IMR-90 (cell line): ENCODE results near the gene TRIM66. TPM values are rescaled to one million over a fixed set of nuclear protein-coding genes. Genes with fewer than 3 reads are reported as not detected.

Source experiments
- ATAC-seq: fragments of 200-7000 bp; cut with Tn5 transposase; 2 replicates; pipeline ENCODE4 v1.9.1; 2020; ENCODE audit warnings: low read depth, mild to moderate bottlenecking, moderate library complexity
- BruUV-seq: library from RNA; stranded (reverse); fragments of 400-500 nt; replicated peaks from 2 replicates; lab custom pipeline; 2021; lab: Mats Ljungman, UMichigan
- CTCF ChIA-PET: fragments of 300-600 bp; formaldehyde crosslinking; extraction: SDS; loops from one replicate; lab custom pipeline; 2021; ENCODE audit warnings: antibody characterized with exemption; lab: Yijun Ruan, JAX
- POLR2A ChIA-PET: fragments of 300-600 bp; sonication (Branson Sonifier 250); formaldehyde crosslinking; loops from one replicate; lab custom pipeline; 2022; ENCODE audit warnings: antibody characterized with exemption; ENCODE audit not compliant: unreplicated experiment; lab: Charles Lee
- DNase-seq: peaks from one replicate; pipeline ENCODE4 v3.0.0; 2013
- H2AFZ ChIP-seq: replicated peaks from 2 replicates; pipeline ENCODE3; 2013; ENCODE audit warnings: low read length, mild to moderate bottlenecking; ENCODE audit not compliant: poor library complexity
- H2AK5ac ChIP-seq: 2 replicates; pipeline ENCODE4 v1.6.1; 2013; ENCODE audit warnings: low read depth, low read length, inconsistent platforms
- H2AK9ac ChIP-seq: replicated peaks from 2 replicates; pipeline ENCODE3; 2013; ENCODE audit warnings: mild to moderate bottlenecking, low read depth, low read length, moderate library complexity; ENCODE audit not compliant: poor library complexity
- H2BK120ac ChIP-seq: 2 replicates; pipeline ENCODE4 v1.6.1; 2013; ENCODE audit warnings: low read depth, low read length, inconsistent platforms
- H2BK15ac ChIP-seq: 3 replicates; pipeline ENCODE4 v1.6.1; 2013; ENCODE audit warnings: low read depth, low read length, inconsistent platforms
- H2BK20ac ChIP-seq: 2 replicates; pipeline ENCODE4 v1.6.1; 2013; ENCODE audit warnings: low read depth, mild to moderate bottlenecking, inconsistent platforms, low read length, moderate library complexity
- H2BK5ac ChIP-seq: 2 replicates; pipeline ENCODE4 v1.6.1; 2013; ENCODE audit warnings: mild to moderate bottlenecking, low read depth, low read length, inconsistent platforms; ENCODE audit not compliant: poor library complexity, severe bottlenecking
- H3K14ac ChIP-seq: replicated peaks from 2 replicates; pipeline ENCODE4 v1.6.1; 2013; ENCODE audit warnings: low read depth, low read length, inconsistent platforms
- H3K18ac ChIP-seq: 2 replicates; pipeline ENCODE4 v1.6.1; 2013; ENCODE audit warnings: low read depth, low read length, control low read depth
- H3K23ac ChIP-seq: 2 replicates; pipeline ENCODE4 v1.6.1; 2013; ENCODE audit warnings: low read depth, low read length, inconsistent platforms
- H3K27ac ChIP-seq: 2 replicates; pipeline ENCODE4 v1.5.1; 2013; ENCODE audit warnings: mild to moderate bottlenecking, control low read depth, low read length; ENCODE audit not compliant: insufficient read depth
- H3K27me3 ChIP-seq: 2 replicates; pipeline ENCODE4 v1.6.1; 2013; ENCODE audit warnings: low read length; ENCODE audit not compliant: control insufficient read depth, insufficient read depth
- H3K36me3 ChIP-seq: 2 replicates; pipeline ENCODE4 v1.6.1; 2013; ENCODE audit warnings: low read length, mixed read lengths; ENCODE audit not compliant: control insufficient read depth, insufficient read depth
- H3K4ac ChIP-seq: 2 replicates; pipeline ENCODE4 v1.6.1; 2013; ENCODE audit warnings: low read depth, low read length, inconsistent platforms
- H3K4me1 ChIP-seq: 2 replicates; pipeline ENCODE4 v1.6.1; 2013; ENCODE audit warnings: low read length, mixed read lengths; ENCODE audit not compliant: control insufficient read depth, insufficient read depth
- H3K4me2 ChIP-seq: 2 replicates; pipeline ENCODE4 v1.6.1; 2013; ENCODE audit warnings: low read depth, mild to moderate bottlenecking, control low read depth, low read length, moderate library complexity
- H3K4me3 ChIP-seq: 2 replicates; pipeline ENCODE4 v1.5.1; 2013; ENCODE audit warnings: low read depth, mild to moderate bottlenecking, control low read depth, low read length, moderate library complexity; ENCODE audit not compliant: insufficient read depth
- H3K56ac ChIP-seq: 2 replicates; pipeline ENCODE4 v1.6.1; 2013; ENCODE audit warnings: low read length, inconsistent platforms; ENCODE audit not compliant: insufficient read depth; ENCODE audit errors: extremely low read depth
- H3K79me1 ChIP-seq, 2 experiments: 2 replicates each; pipeline ENCODE4 v1.6.1; 2013; ENCODE audit warnings: low read length in 2 of 2, inconsistent platforms in 1 of 2, low read depth in 1 of 2
- H3K9ac ChIP-seq: 2 replicates; pipeline ENCODE4 v1.6.1; 2013; ENCODE audit warnings: low read depth, low read length, control low read depth
- H3K9me1 ChIP-seq: 2 replicates; pipeline ENCODE4 v1.6.1; 2013; ENCODE audit warnings: low read length, inconsistent platforms; ENCODE audit not compliant: insufficient read depth
- H3K9me3 ChIP-seq: 2 replicates; pipeline ENCODE4 v1.6.1; 2013; ENCODE audit warnings: low read length; ENCODE audit not compliant: control insufficient read depth, insufficient read depth
- H4K20me1 ChIP-seq: 2 replicates; pipeline ENCODE4 v1.6.1; 2013; ENCODE audit warnings: low read length, inconsistent platforms; ENCODE audit not compliant: insufficient read depth
- H4K5ac ChIP-seq: 2 replicates; pipeline ENCODE4 v1.6.1; 2013; ENCODE audit warnings: mild to moderate bottlenecking, low read depth, low read length, control low read depth
- H4K8ac ChIP-seq, 2 experiments: 2 replicates each; pipeline ENCODE4 v1.6.1; 2013; ENCODE audit warnings: low read depth in 2 of 2, low read length in 2 of 2, control low read depth in 1 of 2, inconsistent platforms in 1 of 2
- H4K91ac ChIP-seq: 2 replicates; pipeline ENCODE4 v1.6.1; 2013; ENCODE audit warnings: low read depth, low read length, inconsistent platforms; ENCODE audit not compliant: insufficient read depth
- BHLHE40 ChIP-seq: fragments of 150-350 bp; IDR thresholded peaks from 2 replicates; pipeline ENCODE4 v1.6.1; 2016; ENCODE audit warnings: mild to moderate bottlenecking, low read depth, low read length
- WGBS, 2 experiments: methylation state at CpG; one replicate each; pipeline versions ENCODE4 v1.1.5 to v1.1.7; 2013; ENCODE audit warnings: missing lambda C conversion rate in 2 of 2; ENCODE audit not compliant: insufficient read length in 1 of 2; ENCODE audit errors: extremely low coverage in 2 of 2; 5-methylcytosine and 5-hydroxymethylcytosine counted together
- dilution Hi-C: fragments of 300-500 bp; cut with HindIII; formaldehyde crosslinking; loops from one replicate; pipeline ENCODE4 v1.14.3; 2018; ENCODE audit warnings: low sequenced_read_pairs; ENCODE audit not compliant: unreplicated experiment
- in situ Hi-C: fragments of 300-500 bp; cut with MboI; formaldehyde crosslinking; loops from 3 replicates; pipeline ENCODE4 v1.14.3; 2019; ENCODE audit warnings: low sequenced_read_pairs, inconsistent platforms, mixed read lengths
- intact Hi-C: fragments of 100-400 bp; cut with micrococcal nuclease; formaldehyde crosslinking; loops from 2 replicates; pipeline ENCODE4 v1.10.0; 2022
- polyA plus RNA-seq, 3 experiments: library from polyadenylated mRNA; depleted of rRNA; stranded (reverse); fragments of >200 nt; gene quantifications; 2 replicates each; pipeline ENCODE4 v1.2.3, GENCODE V29; 2012; ENCODE audit warnings: low replicate concordance in 1 of 3
- total RNA-seq: library from RNA; depleted of rRNA; stranded (reverse); fragments of >200 nt; gene quantifications from 2 replicates; pipeline ENCODE4 v1.2.3, GENCODE V29; 2012

TRIM66 gene
- total and polyA plus RNA-seq, 2 of the 4 experiments (the other 2 are of a cell fraction) = 4.4 to 5.0 TPM

DNA sequence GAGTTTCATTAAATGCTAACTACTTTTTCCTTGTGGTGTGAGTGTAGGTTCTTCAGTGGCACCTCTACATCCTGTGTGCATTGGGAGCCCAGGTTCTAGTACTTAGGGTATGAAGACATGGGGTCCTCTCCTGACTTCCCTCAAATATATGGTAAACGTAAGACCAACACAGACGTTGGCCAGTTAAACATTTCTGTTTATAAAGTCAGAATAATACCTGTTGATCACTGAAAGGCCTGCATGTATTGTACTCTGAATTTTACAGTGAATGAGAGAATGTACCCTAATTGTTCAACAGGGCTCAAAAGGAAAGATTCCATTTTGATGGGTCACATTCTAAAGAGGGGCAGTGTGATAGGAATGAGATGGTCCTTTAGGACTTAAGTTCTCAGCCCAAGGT is 3.4 kb upstream of the TRIM66 start:
- no peak overlapping the region for H3K4me3 ChIP-seq
- H4K8ac ChIP-seq = no peak overlapping the region
- H3K79me1 ChIP-seq = peaks cover 27 to 53% of the 10 kb centered on the region in 2 experiments
- H2BK120ac ChIP-seq = no peak overlapping the region
- TF ChIP-seq BHLHE40 = no peak
- intact Hi-C loops = loop anchor here (10.0 kb wide), 1 partner anchor 461 kb away; no protein-coding TSS in a partner anchor
- no peak overlapping the region for H4K5ac ChIP-seq
- no peak overlapping the region for H3K23ac ChIP-seq
- ATAC-seq (no peak), DNase-seq (no peak)
- no peak overlapping the region for H3K4me2 ChIP-seq
- no peak overlapping the region for H3K56ac ChIP-seq
- no peak overlapping the region for H3K18ac ChIP-seq
- no peak overlapping the region for H2BK5ac ChIP-seq
- dilution Hi-C loops = no loop called here
- peaks cover 29% of the 10 kb centered on the region for H3K36me3 ChIP-seq
- H3K14ac ChIP-seq = no peak overlapping the region
- peaks cover 29% of the 10 kb centered on the region; the same call in 1 of the 2 replicates for H4K20me1 ChIP-seq
- no CpG with 5 or more reads among the region's 2 CpGs for WGBS, 2 experiments
- no peak overlapping the region for H2AK5ac ChIP-seq
- H3K27me3 ChIP-seq = no peaks in the 10 kb centered on the region
- BruUV-seq = no TSS peak
- H3K9me1 ChIP-seq = no peaks in the 10 kb centered on the region; the same call in 1 of the 2 replicates
- no peaks in the 10 kb centered on the region for H3K9me3 ChIP-seq
- no peak overlapping the region for H2AK9ac ChIP-seq
- no peak overlapping the region for H3K4ac ChIP-seq
- peaks cover 7% of the 10 kb centered on the region for H3K4me1 ChIP-seq
- no peak overlapping the region for H3K27ac ChIP-seq
- in situ Hi-C loops = loop anchor here (25.0 kb wide), 1 partner anchor 451 kb away; no protein-coding TSS in a partner anchor
- H2BK20ac ChIP-seq = no peak overlapping the region
- ChIA-PET CTCF (no interaction called here), POLR2A (no interaction called here)
- no peak overlapping the region for H2BK15ac ChIP-seq
- no peak overlapping the region for H3K9ac ChIP-seq
- H4K91ac ChIP-seq = no peak overlapping the region
- H2AFZ ChIP-seq = no peak overlapping the region
